Bone marrow (tissue), 2 donors: ENCODE data around the gene BCAS4.

Source experiments
- DNase-seq, 2 donors: peaks; one replicate each; lab custom pipeline; 2025; lab: John Stamatoyannopoulos, UW

Gene BCAS4

GRCh38 chr20:50823319-50823718 is 28.5 kb downstream of the BCAS4 start:
- no peak for DNase-seq

- DNase-seq = no peak
These were observed 29.3 kb downstream of the BCAS4 start for GRCh38 chr20:50824137-50824536.

- no peak for DNase-seq
These were observed 31.3 kb downstream of the BCAS4 start for GRCh38 chr20:50826121-50826520.

- no peak for DNase-seq
These were observed 33.7 kb downstream of the BCAS4 start for GRCh38 chr20:50828363-50829136.

GRCh38 chr20:50831622-50832021 is 36.8 kb downstream of the BCAS4 start:
- no peak for DNase-seq

GRCh38 chr20:50834599-50835005 is 39.7 kb downstream of the BCAS4 start:
- no peak for DNase-seq

- no peak for DNase-seq
These were observed 42.9 kb downstream of the BCAS4 start for GRCh38 chr20:50837532-50838321.

GRCh38 chr20:50838322-50838625 is 43.4 kb downstream of the BCAS4 start:
- DNase-seq = no peak

- DNase-seq = no peak
These were observed 44.0 kb downstream of the BCAS4 start for GRCh38 chr20:50838707-50839385.

GRCh38 chr20:50842821-50843220 is 48.0 kb downstream of the BCAS4 start:
- DNase-seq = no peak

GRCh38 chr20:50843331-50844276 is 48.7 kb downstream of the BCAS4 start:
- DNase-seq = no peak

GRCh38 chr20:50844430-50845100 is 49.7 kb downstream of the BCAS4 start:
- DNase-seq = no peak

GRCh38 chr20:50845566-50846215 is 50.8 kb downstream of the BCAS4 start:
- no peak for DNase-seq

- DNase-seq = no peak
These were observed 53.5 kb downstream of the BCAS4 start for GRCh38 chr20:50848341-50848808.

- no peak for DNase-seq
These were observed 54.2 kb downstream of the BCAS4 start for GRCh38 chr20:50848846-50849673.

- DNase-seq = no peak
These were observed 55.9 kb downstream of the BCAS4 start for GRCh38 chr20:50850721-50851286.

- no peak for DNase-seq
These were observed 57.2 kb downstream of the BCAS4 start for GRCh38 chr20:50852085-50852484.

GRCh38 chr20:50854506-50855249 is 59.8 kb downstream of the BCAS4 start:
- no peak for DNase-seq
